HepG2 (cell line): ENCODE results near the gene STAP2. TPM values are rescaled to one million over a fixed set of nuclear protein-coding genes. Genes with fewer than 3 reads are reported as not detected.

Experiments
- ATF7 ChIP-seq, 2 experiments: fragments of 450-650 bp in 1 of 2; sonication (generic) in 1 of 2; formaldehyde crosslinking in 1 of 2; IDR thresholded peaks; 2 replicates each; pipeline versions ENCODE4 v1.4.0 to v1.6.1; 2016 to 2020; ENCODE audit warnings: antibody characterized with exemption in 1 of 2, mild to moderate bottlenecking in 1 of 2, missing genetic modification reagents in 1 of 2
- BATF2 ChIP-seq: sonication (generic); formaldehyde crosslinking; IDR thresholded peaks from 2 replicates; pipeline ENCODE4 v1.8.0; 2022; ENCODE audit warnings: mild to moderate bottlenecking, missing genetic modification reagents, moderate library complexity
- EEA1 ChIP-seq: sonication (generic); formaldehyde crosslinking; IDR thresholded peaks from 2 replicates; pipeline ENCODE4 v1.5.1; 2020; ENCODE audit warnings: mild to moderate bottlenecking, missing genetic modification reagents, borderline replicate concordance
- ELF4 ChIP-seq: sonication (generic); formaldehyde crosslinking; IDR thresholded peaks from 2 replicates; pipeline ENCODE4 v1.5.0; 2020; ENCODE audit warnings: missing genetic modification reagents, mild to moderate bottlenecking, moderate library complexity, borderline replicate concordance
- EP300 ChIP-seq, 3 experiments: sonication (generic) in 1 of 3; formaldehyde crosslinking in 1 of 3; IDR thresholded peaks; 2 replicates each; pipeline versions ENCODE4 v1.5.1 to v1.6.1; 2011 to 2020; ENCODE audit warnings: low read depth in 2 of 3, low read length in 2 of 3, borderline replicate concordance in 1 of 3, improper control_type of control experiment in 1 of 3, mild to moderate bottlenecking in 1 of 3, missing genetic modification reagents in 1 of 3, moderate library complexity in 1 of 3
- HNRNPH1 ChIP-seq: fragments of 200-400 bp; formaldehyde crosslinking; optimal IDR thresholded peaks from 2 replicates; pipeline ENCODE3; 2017; ENCODE audit warnings: mild to moderate bottlenecking, low read depth, low read length
- HNRNPL ChIP-seq: fragments of 200-400 bp; formaldehyde crosslinking; IDR thresholded peaks from 2 replicates; pipeline ENCODE4 v1.6.1; 2017; ENCODE audit warnings: mild to moderate bottlenecking, low read depth, low read length
- NR2C2 ChIP-seq: sonication (generic); formaldehyde crosslinking; IDR thresholded peaks from 2 replicates; pipeline ENCODE4 v1.4.0; 2020; ENCODE audit warnings: missing genetic modification reagents, mild to moderate bottlenecking, moderate library complexity, borderline replicate concordance
- NR2F6 ChIP-seq, 2 experiments: IDR thresholded peaks; 2 replicates each; pipeline ENCODE4 v1.6.1; 2016; ENCODE audit warnings: antibody characterized with exemption in 1 of 2, mild to moderate bottlenecking in 1 of 2
- PRDM15 ChIP-seq: sonication (generic); formaldehyde crosslinking; IDR thresholded peaks from 2 replicates; pipeline ENCODE4 v1.4.0; 2020; ENCODE audit warnings: missing genetic modification reagents
- RCOR2 ChIP-seq: IDR thresholded peaks from 2 replicates; pipeline ENCODE4 v1.6.1; 2016; ENCODE audit warnings: missing biosample characterization, missing genetic modification reagents
- SOX6 ChIP-seq, 2 experiments: fragments of 450-650 bp in 1 of 2; sonication (generic) in 1 of 2; formaldehyde crosslinking in 1 of 2; IDR thresholded peaks; 2 replicates each; pipeline versions ENCODE4 v1.4.0 to v1.6.1; 2017 to 2020; ENCODE audit warnings: antibody characterized with exemption in 1 of 2, mild to moderate bottlenecking in 1 of 2, missing genetic modification reagents in 1 of 2
- SPEN ChIP-seq: sonication (generic); formaldehyde crosslinking; IDR thresholded peaks from 2 replicates; pipeline ENCODE4 v1.5.1; 2020; ENCODE audit warnings: low read depth, mild to moderate bottlenecking, missing genetic modification reagents
- THAP7 ChIP-seq: sonication (generic); formaldehyde crosslinking; IDR thresholded peaks from 2 replicates; pipeline ENCODE4 v1.8.1; 2023; ENCODE audit warnings: mild to moderate bottlenecking, missing genetic modification reagents
- ZNF253 ChIP-seq: sonication (generic); formaldehyde crosslinking; IDR thresholded peaks from 2 replicates; pipeline ENCODE4 v1.8.0; 2022; ENCODE audit warnings: mild to moderate bottlenecking, missing genetic modification reagents, borderline replicate concordance
- ZNF619 ChIP-seq: sonication (generic); formaldehyde crosslinking; IDR thresholded peaks from 2 replicates; pipeline ENCODE4 v1.4.0; 2020; ENCODE audit warnings: mild to moderate bottlenecking, missing genetic modification reagents
- ZNF75D ChIP-seq: sonication (generic); formaldehyde crosslinking; IDR thresholded peaks from 2 replicates; pipeline ENCODE4 v1.8.1; 2023; ENCODE audit warnings: missing genetic modification reagents, mild to moderate bottlenecking, borderline replicate concordance
- ZNF777 ChIP-seq: sonication (generic); formaldehyde crosslinking; IDR thresholded peaks from 2 replicates; pipeline ENCODE4 v1.4.0; 2020; ENCODE audit warnings: missing genetic modification reagents
- ZNF788 ChIP-seq: sonication (generic); formaldehyde crosslinking; IDR thresholded peaks from 2 replicates; pipeline ENCODE4 v1.5.0; 2020; ENCODE audit warnings: mild to moderate bottlenecking, missing genetic modification reagents, borderline replicate concordance
- ZNF891 ChIP-seq: sonication (generic); formaldehyde crosslinking; IDR thresholded peaks from 2 replicates; pipeline ENCODE4 v1.5.0; 2020; ENCODE audit warnings: mild to moderate bottlenecking, missing genetic modification reagents
- ZSCAN9 ChIP-seq: IDR thresholded peaks from 2 replicates; pipeline ENCODE4 v1.6.1; 2016; ENCODE audit warnings: borderline replicate concordance
- polyA plus RNA-seq, 8 experiments: library from polyadenylated mRNA; depleted of rRNA in 3 of 8; stranded (reverse) in 7 of 8; unstranded in 1 of 8; fragments of >200 nt; fragmentation: Illumina TruSeq in 4 of 8; extraction: Trizol in 4 of 8; gene quantifications; 2 replicates each; pipeline versions ENCODE4 v1.2.1 to v1.2.3, GENCODE V29; 2011 to 2016; ENCODE audit warnings: low read depth in 4 of 8, missing spikeins in 1 of 8, mixed read lengths in 1 of 8; ENCODE audit not compliant: insufficient read depth in 1 of 8
- total RNA-seq, 5 experiments: library from RNA; depleted of rRNA; stranded (reverse); fragments of >200 nt; fragmentation: Illumina TruSeq; extraction: Trizol; gene quantifications; 2 replicates each; pipeline ENCODE4 v1.2.3, GENCODE V29; 2016; ENCODE audit warnings: low read depth in 1 of 5
- TF ChIP-seq, protein P1 (sequence below): sonication (generic); formaldehyde crosslinking; IDR thresholded peaks from 2 replicates; pipeline ENCODE4 v1.4.0; 2020; ENCODE audit warnings: missing genetic modification reagents

STAP2 gene
- total and polyA plus RNA-seq, 2 of the 13 experiments (the other 11 are each of a cell fraction or from before 2014, with no cell fraction given): 39.0 to 43.7 TPM

DNA sequence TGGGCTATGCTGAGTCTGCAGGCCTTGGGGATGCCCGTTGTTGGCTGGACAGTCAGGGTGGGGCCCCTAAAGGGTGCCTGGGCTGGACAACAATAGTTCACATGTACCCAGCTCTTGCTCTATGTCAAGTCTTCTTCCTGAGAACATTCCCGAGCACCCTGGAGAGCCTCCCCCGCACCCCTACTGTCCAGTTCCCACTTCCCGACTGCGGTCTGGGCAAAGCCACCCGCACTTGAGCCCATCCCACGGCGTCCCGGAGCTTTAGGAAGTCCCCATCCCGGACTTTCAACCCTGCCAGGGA, 3.6 kb upstream of the STAP2 start (continued):
- TF ChIP-seq, protein P1, sequence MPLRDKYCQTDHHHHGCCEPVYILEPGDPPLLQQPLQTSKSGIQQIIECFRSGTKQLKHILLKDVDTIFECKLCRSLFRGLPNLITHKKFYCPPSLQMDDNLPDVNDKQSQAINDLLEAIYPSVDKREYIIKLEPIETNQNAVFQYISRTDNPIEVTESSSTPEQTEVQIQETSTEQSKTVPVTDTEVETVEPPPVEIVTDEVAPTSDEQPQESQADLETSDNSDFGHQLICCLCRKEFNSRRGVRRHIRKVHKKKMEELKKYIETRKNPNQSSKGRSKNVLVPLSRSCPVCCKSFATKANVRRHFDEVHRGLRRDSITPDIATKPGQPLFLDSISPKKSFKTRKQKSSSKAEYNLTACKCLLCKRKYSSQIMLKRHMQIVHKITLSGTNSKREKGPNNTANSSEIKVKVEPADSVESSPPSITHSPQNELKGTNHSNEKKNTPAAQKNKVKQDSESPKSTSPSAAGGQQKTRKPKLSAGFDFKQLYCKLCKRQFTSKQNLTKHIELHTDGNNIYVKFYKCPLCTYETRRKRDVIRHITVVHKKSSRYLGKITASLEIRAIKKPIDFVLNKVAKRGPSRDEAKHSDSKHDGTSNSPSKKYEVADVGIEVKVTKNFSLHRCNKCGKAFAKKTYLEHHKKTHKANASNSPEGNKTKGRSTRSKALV: no peak
- TF ChIP-seq THAP7 (CRISPR knock-in tag) (peak; percentile 86; the same call in 1 of the 2 replicates), RCOR2 (CRISPR knock-in tag) (no peak), ZNF619 (CRISPR knock-in tag) (no peak), ZNF777 (CRISPR knock-in tag) (peak; percentile 31; the same call in 1 of the 2 replicates), ZNF253 (CRISPR knock-in tag) (0 out of 2 replicates have a peak, but pooled peaks have one; percentile 35), EP300 (IDR thresholded peaks at IDR 0.05; ENCODE audit: low read depth in 2 of 2, low read length in 2 of 2) (no peak), EP300 (CRISPR knock-in tag; IDR thresholded peaks at IDR 0.05; ENCODE audit: borderline replicate concordance) (0 out of 2 replicates have a peak, but pooled peaks have one; percentile 46), ZSCAN9 (CRISPR knock-in tag) (peak; percentile 83; the same call in 1 of the 2 replicates), ZNF75D (CRISPR knock-in tag) (no peak), NR2C2 (CRISPR knock-in tag) (no peak), NR2F6 (IDR thresholded peaks at IDR 0.05) (no peak), NR2F6 (CRISPR knock-in tag; IDR thresholded peaks at IDR 0.05) (no peak), PRDM15 (CRISPR knock-in tag) (peak; percentile 84; the same call in 1 of the 2 replicates), SPEN (CRISPR knock-in tag) (no peak), ZNF788 (CRISPR knock-in tag) (0 out of 2 replicates have a peak, but pooled peaks have one; percentile 59), ATF7 (IDR thresholded peaks at IDR 0.05) (no peak), ATF7 (CRISPR knock-in tag; IDR thresholded peaks at IDR 0.05) (no peak), BATF2 (CRISPR knock-in tag) (no peak), EEA1 (0 out of 2 replicates have a peak, but pooled peaks have one; percentile 32), HNRNPL (0 out of 2 replicates have a peak, but pooled peaks have one; percentile 76), ZNF891 (CRISPR knock-in tag) (0 out of 2 replicates have a peak, but pooled peaks have one; percentile 59), ELF4 (CRISPR knock-in tag) (no peak), HNRNPH1 (peak; percentile 63), SOX6 (IDR thresholded peaks at IDR 0.05) (no peak), SOX6 (CRISPR knock-in tag; IDR thresholded peaks at IDR 0.05) (no peak)
